NCI-H146 treated with DMSO at 0.1 percent for 48 hours (cell line): ENCODE data around the gene MYZAP.

ENCODE experiments used
- DNase-seq: peaks from one replicate; lab custom pipeline; 2025; ENCODE audit not compliant: unreplicated experiment; lab: John Stamatoyannopoulos, UW

Gene MYZAP

DNA sequence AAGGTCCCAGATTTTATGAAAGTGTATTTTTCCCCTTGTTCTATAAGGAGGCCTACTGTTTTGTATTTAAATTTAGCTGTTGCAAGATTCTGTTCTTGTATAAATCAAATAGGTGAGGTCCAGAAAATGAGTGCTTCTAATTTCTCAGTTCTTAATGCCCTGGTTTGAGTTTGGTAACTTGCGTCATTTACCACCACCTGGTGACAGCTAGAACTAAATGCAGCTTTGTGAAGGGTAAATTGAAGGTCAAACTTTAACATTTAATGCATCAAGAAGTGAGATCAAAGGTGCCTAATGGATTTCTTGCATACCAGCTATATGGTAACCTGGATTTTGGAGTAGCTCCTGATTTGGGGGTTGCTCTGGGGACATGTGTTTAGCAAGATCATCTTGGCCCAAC, 64.1 kb downstream of the MYZAP start:
- DNase-seq = no peak

DNA sequence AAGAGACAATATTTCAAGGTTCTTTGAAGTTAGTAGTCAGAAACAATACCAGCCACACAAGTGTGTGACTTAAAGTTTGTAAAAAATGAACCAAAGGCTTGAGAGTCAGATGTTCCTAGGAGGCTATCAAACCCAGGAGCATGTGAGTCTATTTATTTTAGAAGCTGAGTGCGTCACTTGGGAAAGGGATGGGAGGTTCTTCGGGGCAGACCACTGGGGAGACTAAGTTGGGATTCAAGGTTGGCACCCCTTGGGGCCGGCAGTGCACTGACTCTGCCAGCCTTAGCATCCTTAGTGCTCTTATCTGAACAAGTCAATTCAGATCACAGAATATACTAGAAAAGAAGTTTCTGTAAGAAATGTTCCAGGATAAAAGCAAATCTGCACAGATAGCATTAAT, 64.7 kb downstream of the MYZAP start:
- no peak for DNase-seq

GRCh38 chr15:57657619-57658018, 65.9 kb downstream of the MYZAP start:
- no peak for DNase-seq

DNA sequence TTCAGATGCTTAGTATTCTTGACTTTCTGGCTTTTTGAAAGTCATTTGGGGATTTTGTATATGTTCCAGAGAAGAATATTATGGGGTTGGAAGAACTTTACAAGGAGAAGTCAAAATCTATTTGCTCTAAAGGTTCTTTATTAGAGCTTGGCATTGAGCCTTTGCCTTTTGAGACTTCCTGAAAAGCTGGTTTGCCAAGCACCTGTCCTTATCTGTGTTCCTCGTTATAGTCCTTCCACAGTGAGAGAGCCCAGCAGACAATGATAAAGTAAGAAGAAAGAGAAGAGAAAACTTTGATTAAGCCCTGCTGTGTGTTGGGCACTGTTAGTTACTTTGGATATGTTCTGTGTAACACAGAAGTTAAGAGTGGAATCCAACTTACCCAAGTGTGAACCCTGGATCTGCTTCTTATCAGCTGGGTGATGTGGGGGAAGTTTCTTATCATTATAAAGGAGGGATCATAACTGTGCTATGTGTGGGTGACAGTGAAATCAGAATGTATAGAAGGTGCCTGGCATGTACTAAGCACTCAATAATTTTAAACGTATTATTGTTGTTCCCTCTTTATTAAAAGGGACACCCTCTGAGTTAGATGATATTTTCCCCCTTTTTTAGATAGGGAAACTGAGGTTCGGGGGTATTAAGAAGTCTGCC, 70.5 kb downstream of the MYZAP start:
- DNase-seq = no peak

DNA sequence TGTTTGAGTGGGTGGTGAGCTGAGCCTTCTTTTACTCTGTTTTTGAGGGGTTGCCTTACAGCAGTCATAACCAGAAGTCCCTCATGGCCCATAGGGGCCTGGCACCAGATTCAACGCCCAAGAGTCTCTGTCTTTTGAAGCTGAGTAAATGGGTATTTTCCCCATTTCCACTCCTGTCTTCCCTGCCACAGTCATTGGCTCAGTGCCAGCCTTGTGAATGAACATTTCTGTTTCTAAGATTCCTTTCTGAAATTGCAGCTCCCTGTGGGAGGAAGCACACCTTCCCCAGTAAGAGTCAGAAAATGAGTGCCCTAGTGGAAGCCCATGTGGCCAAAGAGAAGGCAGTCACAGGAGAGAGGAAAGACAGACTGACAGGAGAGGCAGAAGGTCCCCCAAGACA, 71.1 kb downstream of the MYZAP start:
- DNase-seq = no peak

GRCh38 chr15:57663262-57663661, 71.6 kb downstream of the MYZAP start:
- DNase-seq = no peak

- no peak for DNase-seq
Measured at GRCh38 chr15:57665194-57665593, 73.5 kb downstream of the MYZAP start.

DNA sequence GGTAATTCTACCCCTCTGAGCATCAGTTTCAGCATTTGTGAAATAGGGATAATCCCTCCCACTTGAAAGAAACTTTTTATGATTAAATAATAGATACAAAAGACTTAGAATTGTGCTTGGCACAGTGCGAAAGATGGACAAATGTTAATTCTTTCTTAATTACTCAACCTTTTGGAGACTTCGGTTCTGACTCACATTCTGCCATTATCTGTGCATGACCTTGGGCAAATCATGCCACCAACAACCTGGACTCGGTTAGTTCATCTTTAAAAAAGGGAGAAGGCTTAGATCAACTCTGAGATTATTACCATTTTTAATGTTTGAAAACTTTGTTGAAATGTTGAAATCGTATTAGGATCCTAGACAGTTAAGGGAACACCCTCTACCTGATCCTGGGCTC, 74.2 kb downstream of the MYZAP start:
- no peak for DNase-seq

DNA sequence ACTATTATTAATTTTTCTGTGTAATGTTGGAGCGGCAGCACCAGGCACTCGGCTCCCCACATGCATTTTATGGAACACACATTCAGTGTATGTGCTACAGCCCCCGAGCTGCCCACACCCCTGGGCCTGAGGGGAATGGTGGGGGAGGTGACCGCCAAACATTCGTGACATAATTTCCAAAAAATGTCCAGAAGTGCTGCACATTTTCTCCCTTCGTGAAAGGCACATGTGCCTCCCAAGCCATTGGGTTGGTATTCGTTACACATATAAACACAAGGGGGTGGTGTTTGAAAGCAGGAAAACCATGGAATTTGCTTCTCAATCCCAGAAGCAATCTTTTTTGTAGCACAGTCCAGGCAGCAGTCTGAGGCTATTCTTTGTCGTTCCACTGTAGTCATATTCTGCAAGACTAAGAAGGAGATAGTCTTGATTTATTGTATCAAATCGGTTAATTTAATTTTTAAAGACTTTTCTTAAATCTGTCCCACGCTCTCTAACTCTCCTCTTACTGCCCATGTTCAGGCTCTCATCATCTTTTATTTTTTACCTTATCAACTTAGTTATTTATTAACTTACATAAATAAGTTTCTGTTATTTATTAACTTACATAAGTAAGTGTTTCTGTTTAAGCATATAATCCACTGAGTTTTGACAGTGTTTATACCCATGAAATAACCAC, 75.6 kb downstream of the MYZAP start:
- no peak for DNase-seq

DNA sequence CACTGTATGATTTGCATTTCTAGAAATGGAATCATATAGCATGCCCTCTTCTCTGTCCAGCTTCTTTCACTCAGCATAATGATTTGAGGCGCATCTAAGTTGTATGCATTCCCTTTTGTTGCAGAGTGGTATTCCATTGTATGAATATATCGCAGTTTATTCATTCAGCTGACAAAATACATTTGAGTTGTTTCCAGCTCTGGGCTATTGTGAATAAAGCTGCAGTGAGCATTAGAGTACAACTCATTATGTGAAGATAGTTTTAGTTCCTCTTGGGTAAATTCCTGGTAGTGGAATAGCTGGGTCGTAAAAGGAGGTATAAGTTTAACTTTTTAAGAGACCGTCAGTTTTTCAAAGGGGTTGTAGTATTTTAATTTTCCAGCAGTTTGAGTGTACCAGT, 76.3 kb downstream of the MYZAP start:
- DNase-seq = no peak

DNA sequence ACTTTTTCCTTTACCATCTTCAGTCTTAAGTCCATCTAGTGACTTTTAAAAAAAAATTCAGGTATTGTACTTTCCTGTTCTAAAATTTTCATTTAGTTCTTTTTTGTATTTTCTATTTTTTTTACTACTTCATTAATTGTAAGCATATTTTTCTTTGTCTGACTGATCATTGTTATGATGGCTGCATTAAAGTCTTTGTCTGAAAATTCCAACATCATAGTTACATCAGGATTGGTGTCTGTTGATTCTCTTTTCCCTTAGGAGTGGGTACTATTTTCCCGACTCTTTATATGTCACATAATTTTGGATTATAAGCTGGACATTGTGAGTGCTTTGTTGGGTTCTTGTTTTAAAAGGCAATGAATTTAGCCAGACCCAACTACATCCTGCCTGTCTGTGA, 79.9 kb downstream of the MYZAP start:
- no peak for DNase-seq

DNA sequence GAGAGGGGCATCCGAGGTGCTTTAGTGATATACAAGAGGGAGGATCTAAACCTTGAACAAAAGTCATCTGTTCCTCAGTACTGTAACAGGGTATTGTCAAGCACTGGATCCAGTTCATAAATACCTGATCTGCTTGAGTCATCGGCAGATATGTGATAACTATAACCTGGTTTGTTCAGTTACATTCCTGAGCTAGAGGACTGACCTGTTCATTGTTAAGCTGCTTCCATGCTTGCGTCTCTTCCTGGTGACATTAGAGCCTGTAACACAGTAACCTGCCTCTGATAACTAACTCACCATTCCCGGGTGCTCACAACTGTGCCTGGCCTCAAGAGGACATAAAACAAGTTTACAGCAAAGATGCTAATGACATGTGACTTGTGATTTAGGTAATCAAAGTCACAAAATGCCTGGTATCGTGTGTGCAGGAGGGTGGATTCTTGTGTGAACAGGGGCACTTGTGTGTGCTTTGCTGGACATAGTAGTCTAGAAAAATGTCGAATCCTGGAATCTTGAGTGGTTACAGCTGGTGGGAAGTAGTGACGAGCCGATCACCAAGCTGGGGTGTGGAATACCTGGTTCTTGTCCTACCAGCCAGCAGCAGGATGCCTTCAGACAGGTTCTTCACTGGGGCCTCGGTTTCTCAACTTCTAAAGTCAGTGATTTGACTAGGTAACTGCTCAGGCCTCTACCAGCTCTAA, 83.9 kb downstream of the MYZAP start:
- no peak for DNase-seq

DNA sequence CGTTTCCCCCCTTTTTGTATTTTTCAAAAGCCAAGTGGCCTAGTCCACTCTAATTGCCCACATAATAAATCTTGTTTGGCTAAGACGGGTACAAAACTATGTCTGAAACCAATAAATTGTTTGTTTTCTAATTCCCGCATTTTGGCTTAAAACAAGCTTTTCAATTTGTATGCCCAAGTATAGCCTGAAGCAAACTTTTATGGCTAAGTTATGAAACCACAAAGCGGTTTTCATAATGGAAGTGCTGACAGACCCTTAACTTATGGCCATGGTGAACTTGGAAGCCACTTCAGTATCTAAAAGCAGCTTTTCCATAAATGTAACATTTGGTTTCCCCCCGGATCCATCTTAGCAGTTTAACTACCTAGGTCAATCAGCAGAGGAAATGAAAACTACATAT, 84.9 kb downstream of the MYZAP start:
- DNase-seq = no peak

DNA sequence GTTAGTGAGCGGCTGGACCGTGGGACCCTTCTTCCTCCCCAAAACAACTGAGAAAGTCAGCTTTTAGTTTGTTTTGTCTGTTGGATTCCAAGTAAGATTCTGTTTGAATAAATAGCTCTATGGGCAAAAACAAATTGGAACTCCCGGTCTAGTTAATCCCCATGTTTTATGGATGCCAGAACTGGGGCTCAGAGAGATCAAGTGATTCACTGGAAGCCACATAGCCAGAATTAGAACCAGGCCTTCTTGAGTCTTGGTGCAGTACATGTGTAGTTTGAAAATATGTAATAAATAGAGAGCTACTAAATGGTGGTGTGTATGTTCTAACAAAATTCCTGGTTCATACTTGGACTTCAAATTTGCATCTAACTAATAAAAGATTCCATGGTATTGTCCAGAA, 85.5 kb downstream of the MYZAP start:
- no peak for DNase-seq

GRCh38 chr15:57680021-57680420, 88.3 kb downstream of the MYZAP start:
- DNase-seq = no peak

DNA sequence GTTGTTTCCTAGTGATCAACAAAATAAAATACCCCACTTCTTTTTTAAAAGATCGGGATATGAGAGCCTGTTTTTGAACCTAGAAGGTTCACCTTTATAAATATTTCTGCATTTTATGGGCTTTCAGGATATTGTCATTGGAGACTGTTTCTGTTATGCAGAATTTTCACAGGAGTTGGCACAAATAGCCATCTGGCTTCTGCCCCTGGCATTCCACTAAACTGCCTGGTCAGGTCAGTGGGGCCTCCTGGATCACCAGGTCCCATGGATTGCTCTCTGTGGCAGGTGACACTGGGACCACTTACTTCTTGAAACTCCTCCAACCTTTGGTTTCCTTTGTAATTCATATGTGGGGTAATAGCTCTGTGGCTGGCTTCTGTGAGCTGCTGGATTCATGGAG, 89.3 kb downstream of the MYZAP start:
- no peak for DNase-seq

GRCh38 chr15:57683481-57683880, 91.8 kb downstream of the MYZAP start:
- no peak for DNase-seq

DNA sequence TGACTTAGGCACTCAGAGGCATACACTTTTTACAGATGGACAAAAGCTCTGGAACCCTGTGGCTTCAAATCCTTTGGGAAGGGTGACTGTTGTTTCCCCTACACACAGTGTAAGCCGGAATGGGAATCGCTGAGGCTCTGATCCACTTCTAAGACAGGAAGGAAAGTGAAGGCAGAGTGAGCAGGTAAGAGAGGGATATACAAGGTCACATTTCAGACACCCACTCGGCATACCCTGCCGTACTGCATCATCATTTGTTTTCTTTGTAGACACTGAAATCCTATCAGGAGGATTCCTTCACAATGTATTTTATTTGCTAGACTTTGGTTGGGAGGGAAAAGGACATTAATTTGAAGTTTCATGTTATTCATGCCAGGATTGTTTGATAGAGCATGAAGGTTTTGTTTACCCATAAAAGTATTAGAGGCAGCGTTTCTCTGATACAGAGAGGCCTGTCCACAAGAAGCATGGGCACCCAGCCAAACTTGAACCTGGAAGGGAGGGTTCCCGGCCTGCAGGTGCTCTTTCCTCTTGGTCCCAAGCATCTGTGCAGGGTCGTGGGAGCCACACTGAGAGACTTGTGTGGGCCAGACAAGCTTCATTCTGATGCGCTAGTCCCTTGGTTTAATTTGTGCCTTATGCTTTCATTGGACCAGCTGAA, 92.9 kb downstream of the MYZAP start:
- DNase-seq = no peak

DNA sequence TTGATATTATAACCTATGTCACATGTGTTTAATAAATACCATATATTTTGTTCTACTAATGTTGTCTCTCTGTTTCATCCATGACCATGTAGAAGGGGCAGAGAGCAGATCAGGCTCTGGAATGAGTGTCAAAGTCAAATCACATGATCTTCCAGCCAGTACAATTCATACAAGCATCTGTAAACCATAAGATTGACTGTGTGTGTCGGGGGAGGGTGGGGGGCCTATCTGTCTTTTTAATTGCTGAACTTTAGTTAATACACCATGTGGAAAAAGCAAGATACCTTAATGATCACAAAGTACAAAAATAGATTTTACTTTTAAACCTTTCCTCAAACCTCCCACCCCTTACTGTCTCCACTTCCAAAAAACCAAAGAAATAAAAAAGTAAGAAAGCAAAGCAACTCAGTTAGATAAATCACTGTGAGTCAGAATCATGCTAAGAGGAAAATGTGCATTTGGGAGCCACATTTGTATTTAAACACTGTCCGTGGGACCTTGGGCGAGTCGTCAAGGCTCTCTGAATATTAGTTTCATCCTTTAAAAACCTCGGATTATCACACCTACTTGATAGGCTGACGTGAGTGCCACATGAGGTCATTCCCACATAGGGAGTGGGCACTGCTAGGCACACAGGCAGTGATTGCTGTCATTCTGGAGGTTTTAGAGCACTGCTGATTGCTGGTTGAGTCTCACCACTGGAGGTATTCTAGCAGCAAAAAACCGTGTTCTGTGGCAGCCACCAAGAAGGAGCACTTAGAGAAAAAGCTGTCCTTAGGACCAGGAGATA, 93.8 kb downstream of the MYZAP start:
- no peak for DNase-seq

DNA sequence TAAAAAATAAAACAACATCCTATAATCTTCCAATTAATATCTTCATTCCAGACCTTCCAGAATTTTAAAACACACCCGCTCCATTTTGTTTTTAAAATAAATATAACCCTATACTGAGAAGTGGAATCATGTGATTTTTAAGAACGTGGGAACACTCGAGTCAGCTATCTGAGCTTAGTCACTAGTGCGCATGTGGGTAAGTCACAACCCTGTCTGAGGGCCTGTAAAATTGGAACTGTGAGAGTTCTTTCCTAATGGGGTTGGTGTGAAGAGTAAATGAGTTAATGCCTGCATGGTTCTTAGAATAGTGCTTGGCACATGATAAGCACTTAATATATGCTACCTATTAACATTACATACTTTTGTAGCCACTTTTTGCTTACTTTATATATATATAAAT, 95.0 kb downstream of the MYZAP start:
- no peak for DNase-seq

DNA sequence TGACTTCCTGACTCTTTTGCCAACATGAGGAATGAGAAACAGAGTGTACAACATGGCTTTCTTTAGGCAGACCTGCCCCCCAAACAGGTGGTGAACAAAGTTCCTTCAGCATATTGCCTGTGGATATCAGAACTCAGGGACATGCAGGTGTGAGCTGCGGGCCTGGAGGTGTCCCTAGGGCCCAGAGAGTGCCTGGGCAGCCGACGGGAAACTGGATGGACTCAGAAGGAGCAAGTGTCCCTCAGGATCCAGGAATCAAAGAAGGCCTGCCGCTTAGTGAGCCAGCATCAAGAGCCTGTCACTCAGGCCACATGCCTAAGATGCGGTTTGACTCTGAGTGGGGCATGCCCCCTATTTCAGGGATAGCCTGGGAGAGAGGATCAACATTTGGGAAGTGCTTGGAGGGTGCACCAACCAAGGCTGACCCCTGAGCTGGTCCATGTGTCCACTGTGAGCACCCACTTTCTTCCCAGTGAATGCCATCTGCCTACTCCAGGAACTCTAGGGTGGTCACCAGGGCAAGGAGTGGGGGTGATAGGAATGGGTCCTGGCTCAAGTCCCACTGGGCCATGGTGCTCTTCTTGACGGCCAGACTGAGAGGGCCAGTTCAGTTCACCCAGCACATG, 98.8 kb downstream of the MYZAP start:
- DNase-seq = no peak
